Panc1 (cell line): ENCODE results near the gene RNF133.

Experiments used
- CTCF ChIP-seq: fragments of 450-650 bp; IDR thresholded peaks from 2 replicates; pipeline ENCODE4 v1.5.1; 2017; ENCODE audit warnings: mild to moderate bottlenecking
- POLR2AphosphoS5 ChIP-seq: IDR thresholded peaks from 2 replicates; pipeline ENCODE4 v1.6.1; 2012; ENCODE audit warnings: mild to moderate bottlenecking, low read depth, low read length, moderate library complexity
- TCF7L2 ChIP-seq: IDR thresholded peaks from 2 replicates; pipeline ENCODE4 v1.6.1; 2011; ENCODE audit warnings: mild to moderate bottlenecking, low read depth, low read length, inconsistent platforms
- TF ChIP-seq, protein P1 (sequence below), 2 experiments: IDR thresholded peaks; 2 replicates each; pipeline ENCODE4 v1.6.1; 2011 to 2012; ENCODE audit warnings: low read depth in 2 of 2, control low read depth in 1 of 2, low read length in 1 of 2, mild to moderate bottlenecking in 1 of 2, moderate library complexity in 1 of 2; ENCODE audit not compliant: insufficient read depth in 1 of 2

DNA sequence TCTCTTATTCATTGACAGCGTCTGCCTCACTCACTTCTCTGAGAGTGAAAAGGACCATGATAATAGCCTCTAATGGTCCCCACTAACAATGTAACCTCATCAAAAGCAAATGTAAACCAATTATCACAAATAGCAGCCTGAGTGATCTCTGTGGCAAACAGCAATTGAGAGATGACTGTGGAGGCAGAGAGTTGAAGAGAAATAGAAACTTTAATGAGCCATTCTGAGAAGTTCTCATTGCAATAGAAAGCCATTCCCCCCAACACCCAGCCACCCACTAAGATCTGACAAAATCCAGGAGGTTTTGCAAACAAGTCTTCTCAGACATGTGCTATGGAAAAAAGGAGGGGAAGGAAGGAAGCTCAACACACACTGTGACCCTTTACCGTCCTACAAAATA, 48.0 kb upstream of the RNF133 start:
- TF ChIP-seq CTCF: no peak
- no peak for TF ChIP-seq POLR2AphosphoS5
- no peak for TF ChIP-seq TCF7L2
- TF ChIP-seq, protein P1, sequence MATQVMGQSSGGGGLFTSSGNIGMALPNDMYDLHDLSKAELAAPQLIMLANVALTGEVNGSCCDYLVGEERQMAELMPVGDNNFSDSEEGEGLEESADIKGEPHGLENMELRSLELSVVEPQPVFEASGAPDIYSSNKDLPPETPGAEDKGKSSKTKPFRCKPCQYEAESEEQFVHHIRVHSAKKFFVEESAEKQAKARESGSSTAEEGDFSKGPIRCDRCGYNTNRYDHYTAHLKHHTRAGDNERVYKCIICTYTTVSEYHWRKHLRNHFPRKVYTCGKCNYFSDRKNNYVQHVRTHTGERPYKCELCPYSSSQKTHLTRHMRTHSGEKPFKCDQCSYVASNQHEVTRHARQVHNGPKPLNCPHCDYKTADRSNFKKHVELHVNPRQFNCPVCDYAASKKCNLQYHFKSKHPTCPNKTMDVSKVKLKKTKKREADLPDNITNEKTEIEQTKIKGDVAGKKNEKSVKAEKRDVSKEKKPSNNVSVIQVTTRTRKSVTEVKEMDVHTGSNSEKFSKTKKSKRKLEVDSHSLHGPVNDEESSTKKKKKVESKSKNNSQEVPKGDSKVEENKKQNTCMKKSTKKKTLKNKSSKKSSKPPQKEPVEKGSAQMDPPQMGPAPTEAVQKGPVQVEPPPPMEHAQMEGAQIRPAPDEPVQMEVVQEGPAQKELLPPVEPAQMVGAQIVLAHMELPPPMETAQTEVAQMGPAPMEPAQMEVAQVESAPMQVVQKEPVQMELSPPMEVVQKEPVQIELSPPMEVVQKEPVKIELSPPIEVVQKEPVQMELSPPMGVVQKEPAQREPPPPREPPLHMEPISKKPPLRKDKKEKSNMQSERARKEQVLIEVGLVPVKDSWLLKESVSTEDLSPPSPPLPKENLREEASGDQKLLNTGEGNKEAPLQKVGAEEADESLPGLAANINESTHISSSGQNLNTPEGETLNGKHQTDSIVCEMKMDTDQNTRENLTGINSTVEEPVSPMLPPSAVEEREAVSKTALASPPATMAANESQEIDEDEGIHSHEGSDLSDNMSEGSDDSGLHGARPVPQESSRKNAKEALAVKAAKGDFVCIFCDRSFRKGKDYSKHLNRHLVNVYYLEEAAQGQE (IDR thresholded peaks at IDR 0.05; ENCODE audit: insufficient read depth in 1 of 2, low read depth in 2 of 2, low read length in 1 of 2): no peak
